Fibroblast of skin of right biceps (primary cell): ENCODE data around the gene HYAL2.

Source experiments
- DNase-seq: peaks from one replicate; pipeline ENCODE4 v3.0.0-alpha.2; 2013

HYAL2 gene, protein sequence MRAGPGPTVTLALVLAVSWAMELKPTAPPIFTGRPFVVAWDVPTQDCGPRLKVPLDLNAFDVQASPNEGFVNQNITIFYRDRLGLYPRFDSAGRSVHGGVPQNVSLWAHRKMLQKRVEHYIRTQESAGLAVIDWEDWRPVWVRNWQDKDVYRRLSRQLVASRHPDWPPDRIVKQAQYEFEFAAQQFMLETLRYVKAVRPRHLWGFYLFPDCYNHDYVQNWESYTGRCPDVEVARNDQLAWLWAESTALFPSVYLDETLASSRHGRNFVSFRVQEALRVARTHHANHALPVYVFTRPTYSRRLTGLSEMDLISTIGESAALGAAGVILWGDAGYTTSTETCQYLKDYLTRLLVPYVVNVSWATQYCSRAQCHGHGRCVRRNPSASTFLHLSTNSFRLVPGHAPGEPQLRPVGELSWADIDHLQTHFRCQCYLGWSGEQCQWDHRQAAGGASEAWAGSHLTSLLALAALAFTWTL

DNA sequence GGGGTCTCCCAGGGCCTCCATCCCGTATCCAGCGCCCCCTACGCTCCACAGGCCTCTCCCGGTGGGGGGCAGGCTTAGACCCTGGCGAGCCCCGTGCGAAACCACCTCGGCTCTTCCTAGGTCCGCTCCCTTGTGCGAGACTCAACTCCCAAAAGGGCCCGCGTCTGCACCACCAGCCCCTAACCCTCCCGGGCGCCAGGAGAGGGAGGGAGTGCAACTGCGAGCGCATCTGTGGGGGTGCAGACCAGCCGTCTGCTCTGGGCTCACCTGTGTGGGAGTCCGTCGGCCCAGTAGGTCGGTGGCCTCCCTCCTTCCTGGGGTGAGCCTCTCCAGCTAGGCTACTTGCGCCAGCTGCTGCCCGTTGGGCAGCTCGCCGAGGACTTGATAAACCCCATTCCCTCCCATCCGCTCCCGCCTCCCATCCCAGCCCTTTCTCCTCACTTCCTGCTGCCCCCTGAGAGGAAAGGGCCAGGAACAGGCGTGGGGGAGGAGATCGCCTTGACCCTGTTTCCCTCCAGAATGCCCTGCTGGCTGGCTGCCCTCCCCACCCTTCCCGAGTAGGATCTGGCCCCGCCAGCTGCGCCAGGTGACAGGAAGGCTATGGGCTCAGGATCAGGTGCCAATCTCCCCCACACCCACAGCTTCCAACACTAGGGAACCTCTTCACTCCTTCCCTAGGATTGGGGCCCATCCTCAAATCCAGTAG is at the start of gene HYAL2:
Gene HYAL2, minus strand, starts transcription at position 360 of the 706 bp plus-strand sequence. CDS start 2,256 bp downstream, outside the sequence.
- no peak for DNase-seq

DNA sequence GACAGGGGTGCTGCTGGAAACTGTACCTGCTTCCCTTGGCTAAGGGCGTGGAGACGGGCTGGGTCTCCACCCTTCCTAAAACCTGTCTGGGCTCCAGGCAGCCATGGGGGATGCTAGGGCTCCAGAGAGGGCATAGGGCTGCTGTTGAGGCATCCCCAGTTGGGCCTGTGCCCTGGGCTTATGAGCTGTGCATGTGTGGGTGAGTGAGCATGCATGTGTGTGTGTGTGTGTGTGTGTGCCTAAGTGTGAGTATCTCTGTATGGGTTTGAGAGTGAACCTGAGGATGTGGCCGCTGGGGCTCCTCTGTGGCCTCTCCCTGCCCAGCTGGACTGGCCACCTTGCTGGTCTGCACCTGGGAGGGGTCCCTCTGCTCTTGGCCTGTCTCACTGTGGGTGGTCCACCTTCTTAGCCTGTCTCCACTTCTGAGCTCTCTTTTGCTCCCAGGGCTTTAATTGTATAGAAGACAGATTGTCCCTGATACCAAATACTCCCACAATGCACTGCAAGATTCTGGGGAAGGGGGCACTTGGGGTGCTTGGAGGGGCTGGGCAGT is 48.7 kb upstream of the HYAL2 start:
- peak; percentile 18 for DNase-seq

DNA sequence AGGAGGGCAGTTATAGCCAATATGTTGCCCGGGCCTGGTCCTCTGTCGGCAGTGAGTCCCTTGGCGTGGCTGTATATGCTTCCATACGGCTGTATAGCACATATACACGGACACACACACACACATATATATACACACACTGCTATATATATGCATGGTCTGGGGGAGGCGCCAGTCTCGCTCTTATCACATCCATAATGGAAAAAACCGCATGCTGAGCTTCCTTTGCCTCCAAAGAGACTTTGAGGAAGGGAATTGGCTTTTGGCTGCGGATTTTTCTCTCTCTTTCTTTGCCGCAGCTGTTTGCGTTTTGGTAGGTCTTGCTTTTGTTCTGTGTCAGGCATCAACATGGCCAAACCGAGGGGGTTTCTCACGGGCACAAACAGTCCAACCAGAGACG is 48.0 kb upstream of the HYAL2 start:
- peak; percentile 55 for DNase-seq

DNA sequence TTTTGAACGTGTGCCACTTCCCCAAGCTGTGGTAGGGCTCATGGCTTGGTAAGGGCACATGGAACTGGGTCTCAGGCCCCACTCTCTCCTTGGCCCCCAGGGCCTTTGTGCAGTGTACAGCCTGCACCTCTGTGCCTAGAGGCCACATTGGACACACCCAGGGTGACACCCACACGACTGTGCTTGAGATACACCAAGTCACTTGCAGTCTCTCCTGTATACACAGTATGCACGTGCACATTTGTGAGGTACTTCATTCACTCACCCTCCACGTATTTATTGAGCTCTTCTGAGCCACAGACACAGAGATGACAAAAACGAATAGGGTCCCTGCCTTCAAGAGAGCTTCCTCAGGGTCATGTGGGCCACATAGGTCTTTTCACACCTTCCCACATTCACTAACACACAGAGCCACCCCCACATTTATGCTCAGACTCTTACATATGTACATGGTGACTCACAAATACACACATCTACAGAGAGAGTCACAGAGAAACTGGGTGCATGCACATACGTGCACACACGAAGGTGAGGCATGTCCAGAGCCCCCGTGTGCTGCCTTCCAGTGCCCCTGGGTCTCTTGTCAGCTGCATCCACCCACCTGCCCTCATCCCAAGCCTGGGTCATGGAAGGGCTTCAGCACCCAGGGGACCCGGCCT is 46.6 kb upstream of the HYAL2 start:
- DNase-seq, result no peak

DNA sequence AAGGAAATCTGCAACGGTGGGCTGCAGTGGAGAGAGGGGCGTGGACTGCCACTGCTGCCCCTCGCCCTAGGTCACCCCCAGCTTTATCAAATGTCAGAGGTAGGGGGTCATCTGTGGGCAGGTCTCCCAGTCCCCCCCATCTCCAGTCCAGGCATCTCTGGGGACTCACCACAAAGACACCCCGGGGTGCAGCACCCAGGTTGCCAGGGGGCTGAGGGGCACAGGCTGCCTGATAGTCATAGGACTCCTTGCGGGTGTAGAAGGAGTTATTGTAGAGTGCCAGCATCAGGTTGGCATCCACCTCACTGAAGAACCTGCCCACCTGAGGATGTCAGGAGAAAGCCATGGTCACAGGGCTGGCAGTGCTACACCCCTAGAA is 43.3 kb upstream of the HYAL2 start:
- DNase-seq, result no peak

DNA sequence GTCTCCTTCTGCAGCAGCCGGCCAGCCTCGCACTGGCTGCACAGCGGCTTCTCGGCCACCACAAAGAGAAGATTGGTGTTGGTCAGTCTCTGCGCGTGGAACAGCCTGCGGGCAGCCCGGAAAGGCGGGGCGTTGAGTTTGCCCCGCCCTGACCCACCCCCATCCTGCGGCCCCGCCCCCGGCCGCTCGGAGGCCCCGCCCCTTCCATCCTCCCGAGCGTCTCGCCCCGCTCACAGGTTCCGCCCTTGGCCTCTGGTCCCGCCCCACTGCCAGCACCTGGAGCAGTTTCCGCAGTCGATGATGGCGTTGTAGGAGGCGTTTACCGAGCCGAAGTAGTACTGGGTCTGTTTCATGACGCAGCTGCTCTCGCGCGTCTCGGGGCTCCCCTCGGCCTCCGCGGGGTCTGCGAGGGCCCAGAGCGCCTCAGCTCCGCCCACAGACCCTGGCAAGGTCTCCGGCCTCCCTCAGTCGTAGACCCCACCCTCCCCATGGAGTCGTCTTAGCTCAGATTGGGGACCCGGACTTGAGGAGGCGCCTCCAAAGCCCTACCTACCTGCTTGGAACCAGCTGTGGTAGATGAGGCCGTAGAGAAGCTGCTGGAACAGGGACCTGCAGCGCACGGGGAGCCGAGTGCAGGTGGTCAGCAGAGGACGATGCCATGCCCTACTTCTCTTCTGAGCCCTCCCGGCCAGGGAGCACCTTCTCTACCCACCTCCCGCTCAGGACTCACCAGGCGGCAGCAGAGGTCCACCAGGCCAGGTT is 42.7 kb upstream of the HYAL2 start:
- DNase-seq, result peak; percentile 59

DNA sequence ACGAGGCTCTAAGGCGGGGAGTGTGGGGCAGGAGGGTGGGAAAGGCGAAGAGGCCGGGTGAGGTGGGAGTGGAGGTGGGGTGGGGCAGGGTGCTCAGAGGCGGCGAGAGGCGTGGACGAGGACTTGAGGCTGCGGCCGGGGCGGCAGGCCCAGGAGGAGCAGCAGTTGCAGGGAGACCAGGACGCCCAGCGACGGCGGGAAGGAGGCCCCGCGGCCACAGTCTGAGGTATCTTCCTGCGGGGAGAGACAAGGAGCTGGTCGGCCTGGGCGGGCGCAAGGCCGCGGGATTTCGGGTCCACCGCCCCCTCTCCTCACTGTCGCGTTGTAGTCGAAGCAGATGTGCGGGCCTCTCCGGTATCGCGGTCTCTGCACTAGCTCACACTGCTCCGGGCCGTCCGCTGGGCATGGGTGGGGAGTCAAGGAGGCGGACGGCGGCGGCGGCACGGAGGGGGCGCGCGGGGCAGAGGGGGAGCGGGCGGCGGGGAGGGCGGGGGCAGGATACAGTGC is 42.1 kb upstream of the HYAL2 start:
- peak; percentile 28 for DNase-seq

DNA sequence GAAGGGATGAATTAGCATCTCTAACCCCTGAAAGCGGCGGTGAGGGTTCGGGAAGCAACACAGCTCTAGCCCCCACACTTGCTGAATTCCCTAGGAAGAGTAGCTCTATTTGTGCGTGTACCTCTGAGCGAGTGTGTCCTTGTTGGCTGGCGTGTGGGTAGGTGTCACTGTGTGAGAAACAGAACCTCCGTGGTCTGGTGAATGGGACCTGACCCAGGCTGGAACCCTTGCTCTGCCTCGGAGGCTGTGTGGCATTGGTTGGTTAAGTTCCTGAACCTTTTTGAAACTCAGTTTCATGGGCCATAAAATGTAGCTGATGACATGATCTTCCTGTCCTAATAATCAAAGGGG is 37.2 kb upstream of the HYAL2 start:
- DNase-seq, result no peak

DNA sequence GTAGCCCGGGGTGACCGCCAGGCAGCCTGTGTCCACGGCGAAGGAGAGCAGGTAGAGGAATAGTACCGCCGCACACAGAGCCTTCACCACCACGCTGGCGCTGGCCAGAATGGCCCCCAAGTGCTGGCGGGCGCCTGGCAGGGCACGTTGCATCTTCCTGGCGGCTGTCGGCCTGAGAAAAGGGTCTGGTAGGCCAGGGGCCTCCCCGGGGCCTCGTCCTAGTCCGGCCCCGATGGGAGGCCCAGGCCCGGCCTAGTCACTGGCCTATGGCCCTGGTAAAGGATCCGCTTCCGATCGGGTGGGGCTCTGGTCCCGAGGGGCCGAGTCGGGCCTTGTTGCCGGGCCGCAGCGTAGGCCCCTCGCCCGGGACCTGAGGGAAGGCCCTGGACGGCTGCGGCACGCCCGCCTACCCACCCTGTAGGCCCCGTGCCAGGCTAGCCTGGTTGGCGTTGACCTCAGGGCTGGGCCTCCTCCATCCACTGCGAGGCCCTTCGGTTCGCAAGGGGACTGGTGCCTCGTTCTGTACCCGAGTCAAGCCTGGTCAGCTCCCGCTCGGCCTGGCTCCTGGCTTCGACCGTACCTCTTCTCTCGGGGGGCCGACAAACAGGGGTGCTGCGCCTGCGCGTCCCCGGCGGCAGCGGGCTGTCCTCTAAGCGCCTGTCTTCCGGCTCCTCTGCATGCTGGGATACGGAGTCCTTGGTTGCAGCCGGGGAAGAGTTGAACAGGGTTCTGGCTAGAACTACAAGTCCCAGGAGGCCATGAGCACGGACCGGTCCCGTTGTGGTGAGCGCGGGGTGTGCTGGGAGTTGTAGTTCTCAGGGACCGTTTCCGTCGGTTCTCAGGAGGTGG is 36.6 kb upstream of the HYAL2 start, which contains the start of gene TMEM115:
Gene TMEM115, minus strand, starts transcription at position 611 of the 849 bp plus-strand sequence. Its CDS starts 458 bp downstream, at position 153.
- DNase-seq, result peak; percentile 99

DNA sequence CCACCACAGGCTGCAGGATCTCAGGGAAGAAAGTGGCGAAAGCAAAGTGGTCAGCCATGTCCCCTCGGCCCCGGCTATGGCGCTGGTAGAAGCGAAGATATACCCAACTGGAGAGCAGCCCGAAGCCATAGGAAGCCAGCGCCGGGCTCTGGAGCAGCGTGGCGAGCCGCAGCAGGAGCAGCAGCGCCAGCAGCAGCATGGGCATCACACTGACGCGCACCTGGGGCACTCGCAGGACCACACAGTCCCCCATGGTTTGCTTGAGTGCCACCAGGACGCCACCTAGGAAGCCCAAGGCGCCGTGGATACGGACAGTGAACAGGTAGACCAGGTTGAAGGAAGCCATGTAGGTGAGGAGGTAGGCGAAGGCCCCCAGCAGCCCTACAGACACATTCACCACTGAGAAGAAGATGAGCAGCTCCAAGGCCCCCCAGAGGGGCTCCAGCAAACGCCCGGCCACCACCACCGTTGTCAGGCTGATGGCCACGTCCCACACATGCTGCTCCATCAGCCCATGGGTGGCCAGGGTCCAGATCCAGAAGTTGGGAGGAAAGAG is 35.9 kb upstream of the HYAL2 start:
- no peak for DNase-seq

DNA sequence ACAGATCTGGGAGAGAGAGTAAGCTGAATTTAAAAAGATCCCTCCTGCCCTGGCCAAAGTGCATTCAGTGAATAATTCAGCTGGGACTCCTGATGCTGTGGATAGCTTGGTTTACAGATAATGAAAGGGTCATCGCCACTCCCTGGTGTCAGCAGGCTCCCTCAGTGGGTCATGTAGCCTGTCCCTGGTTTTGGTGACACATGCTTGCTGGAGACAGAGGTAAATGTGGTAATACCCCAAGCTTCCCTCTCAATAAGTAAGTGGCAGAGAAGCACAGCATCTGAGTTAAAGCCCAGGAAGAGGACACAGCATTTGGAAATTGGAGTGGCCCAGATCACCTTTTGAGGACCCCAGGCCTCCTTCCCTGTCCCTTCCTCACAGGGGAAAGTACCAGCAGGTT is 34.9 kb upstream of the HYAL2 start:
- no peak for DNase-seq

DNA sequence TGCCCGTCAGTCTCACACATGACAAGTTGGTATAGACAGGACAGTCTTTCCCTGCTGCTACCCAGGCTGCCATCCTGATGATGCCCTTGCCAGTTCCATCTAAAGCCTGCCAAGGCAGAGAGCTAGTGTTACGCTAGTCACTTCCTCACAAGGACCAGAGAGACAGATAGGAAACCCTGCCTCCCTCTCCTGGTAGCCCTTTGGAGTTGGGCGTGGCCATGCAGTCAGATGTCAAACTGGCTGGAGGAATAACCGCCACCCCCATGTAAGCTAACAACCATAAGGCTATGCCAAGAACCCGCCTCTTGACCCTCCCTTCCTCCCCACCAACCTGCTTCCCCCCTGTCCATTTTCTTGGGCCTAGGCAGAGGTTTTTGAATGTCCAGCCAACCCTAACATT is 34.0 kb upstream of the HYAL2 start:
- no peak for DNase-seq

DNA sequence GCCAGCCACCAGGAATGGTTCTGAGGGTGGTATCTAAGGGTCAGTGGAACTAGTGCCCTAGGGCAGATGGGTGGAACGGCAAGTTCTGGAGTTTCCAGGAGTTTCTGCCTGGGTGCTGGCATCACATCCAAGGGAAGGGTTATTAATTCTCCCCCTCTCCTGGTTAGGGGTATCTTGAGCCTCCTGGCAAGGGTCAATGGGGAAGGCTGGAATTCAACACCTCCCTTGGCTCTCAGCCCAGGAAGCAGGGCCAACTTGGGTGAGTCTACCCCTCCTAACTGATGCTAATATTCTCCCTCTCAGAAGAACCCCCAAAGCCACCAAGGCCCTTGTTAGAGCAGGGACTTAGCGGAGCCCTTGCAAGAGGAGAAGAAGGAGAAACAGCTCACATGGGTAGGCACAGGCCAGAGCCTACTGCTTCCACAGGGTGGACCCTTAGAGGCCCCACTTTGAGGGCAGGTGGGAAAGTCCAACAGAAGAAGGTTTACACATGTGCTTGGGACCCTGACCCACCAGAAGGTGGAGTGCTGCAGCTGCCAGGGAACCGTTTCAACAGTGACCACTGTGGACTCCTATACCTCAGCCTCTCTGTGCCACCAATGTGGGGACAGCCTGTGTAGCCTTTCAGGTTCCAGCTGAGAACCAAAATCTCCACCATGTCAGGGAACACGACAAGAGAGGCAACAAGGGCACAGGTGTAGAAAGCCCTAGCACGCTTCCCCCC is 33.4 kb upstream of the HYAL2 start:
- no peak for DNase-seq

DNA sequence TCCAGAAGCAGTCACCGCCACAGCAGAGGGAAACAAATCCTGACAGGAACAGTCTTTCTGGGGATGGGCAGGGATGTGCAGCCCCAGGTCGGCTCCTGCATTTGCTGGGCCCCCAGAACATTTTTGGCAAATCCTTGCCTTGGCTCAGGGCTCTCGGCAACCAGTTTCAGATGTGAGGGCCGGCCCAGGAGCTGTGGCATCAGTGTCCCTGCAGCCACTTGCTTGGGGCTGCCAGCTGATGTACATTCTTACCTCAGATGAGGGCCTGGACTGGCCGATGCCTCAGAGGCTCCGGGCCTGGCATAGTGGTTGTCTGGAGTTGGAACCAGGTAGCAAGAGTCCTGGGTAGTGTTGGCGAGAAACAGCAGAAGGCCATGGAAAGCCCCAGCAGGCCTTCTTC is 32.3 kb upstream of the HYAL2 start:
- no peak for DNase-seq

DNA sequence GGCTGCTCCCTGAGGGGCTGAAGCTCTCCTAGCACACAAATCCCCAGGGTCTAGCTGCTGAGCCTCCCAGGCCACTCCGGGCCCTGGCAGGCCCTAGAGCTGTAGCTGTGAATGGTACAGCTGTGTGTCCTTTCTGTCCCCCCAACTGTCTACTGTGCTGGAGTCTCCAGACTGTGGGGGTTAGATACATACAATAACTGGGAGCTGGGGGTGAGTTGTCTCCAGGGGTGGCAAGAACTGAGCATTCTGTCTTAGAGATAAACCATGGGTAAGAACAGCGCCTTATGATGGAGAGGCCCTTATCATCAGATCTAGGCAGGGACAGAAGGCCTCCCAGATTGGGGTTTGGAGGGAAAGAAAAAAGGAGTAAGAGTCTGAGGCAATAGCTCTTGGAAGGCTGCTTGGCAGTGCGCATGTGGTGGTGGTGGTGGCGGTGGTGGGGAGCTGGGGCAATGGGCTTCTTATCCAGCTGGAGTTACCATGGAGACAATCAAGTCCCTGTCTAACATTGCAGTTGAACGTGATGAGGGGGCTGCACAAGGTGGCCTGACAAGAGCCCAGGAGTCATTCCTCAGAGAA is 31.7 kb upstream of the HYAL2 start:
- DNase-seq, result no peak

DNA sequence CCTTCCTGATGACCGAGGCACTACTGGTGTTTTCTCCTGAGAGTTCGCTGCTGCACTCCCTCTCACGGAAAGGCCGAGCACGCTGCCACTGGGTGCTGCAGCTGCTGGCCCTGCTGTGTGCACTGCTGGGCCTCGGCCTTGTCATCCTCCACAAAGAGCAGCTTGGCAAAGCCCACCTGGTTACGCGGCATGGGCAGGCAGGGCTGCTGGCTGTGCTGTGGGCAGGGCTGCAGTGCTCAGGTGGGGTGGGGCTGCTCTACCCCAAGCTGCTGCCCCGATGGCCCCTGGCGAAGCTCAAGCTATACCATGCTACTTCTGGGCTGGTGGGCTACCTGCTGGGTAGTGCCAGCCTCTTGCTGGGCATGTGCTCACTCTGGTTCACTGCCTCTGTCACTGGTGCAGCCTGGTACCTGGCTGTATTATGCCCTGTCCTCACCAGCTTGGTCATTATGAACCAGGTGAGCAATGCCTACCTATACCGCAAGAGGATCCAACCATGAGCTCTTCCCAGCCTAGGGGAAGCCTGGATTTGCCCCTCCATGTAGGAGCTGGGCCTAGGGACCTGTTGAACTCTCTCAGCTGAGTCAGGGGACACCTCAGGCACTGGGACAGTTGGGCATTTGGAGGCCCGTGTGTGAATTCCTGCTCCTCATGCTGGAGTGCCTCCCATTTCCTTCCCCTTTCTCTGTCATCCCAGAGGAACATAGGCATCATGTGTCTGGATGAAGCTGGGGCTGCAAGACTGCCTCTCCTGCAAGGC is 30.9 kb upstream of the HYAL2 start:
- DNase-seq, result no peak

DNA sequence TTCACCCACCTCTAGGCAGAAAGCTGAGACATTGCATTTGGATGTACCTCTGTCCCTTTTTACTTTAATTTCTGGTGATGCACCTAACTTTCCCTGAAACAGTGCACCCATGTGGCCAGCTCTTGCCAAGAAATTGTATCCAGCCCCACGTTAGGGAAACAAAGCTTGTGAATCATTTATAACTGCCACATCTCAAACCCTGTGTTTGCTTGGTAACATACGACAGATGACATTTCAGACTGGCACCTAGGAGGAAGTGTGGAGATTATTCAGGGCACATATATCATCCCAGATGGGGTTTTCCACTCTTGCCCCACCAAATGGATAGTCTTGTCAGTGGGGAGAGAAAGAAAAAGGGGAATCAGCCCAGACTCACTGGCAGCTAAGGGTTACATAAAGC is 30.2 kb upstream of the HYAL2 start:
- peak; percentile 30 for DNase-seq

DNA sequence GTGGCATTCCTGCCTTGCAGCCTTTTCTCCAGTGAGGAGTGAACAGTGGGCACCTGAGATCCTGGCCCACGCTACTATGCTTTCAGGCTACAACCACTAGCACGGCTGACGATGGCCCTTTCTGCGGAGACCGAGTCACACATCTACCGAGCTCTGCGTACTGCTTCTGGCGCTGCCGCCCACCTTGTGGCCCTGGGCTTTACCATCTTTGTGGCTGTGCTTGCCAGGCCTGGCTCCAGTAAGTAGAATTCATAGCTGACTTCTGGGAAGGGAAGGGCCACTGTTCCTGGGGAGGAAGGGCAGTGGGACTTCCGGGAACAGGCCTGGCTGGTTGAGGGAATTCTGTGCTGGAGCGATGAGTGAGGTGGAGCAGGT is 28.8 kb upstream of the HYAL2 start:
- no peak for DNase-seq
